AML-193 (cell line): ENCODE results near the gene UGT1A6.
"Not testable (repeated sequence)": the region's sequence is repeated elsewhere in the genome, so short reads cannot be mapped to it uniquely, and the experiment has no call there.

Experiments
- DNase-seq, 2 experiments: peaks; one replicate each; lab custom pipeline; 2025; lab: John Stamatoyannopoulos, UW

Gene UGT1A6

GRCh38 chr2:233728723-233729301, 36.1 kb downstream of the UGT1A6 start, which contains the start of gene UGT1A3:
UGT1A3 (plus strand) TSS chr2:233729042; CDS start chr2:233729127, 85 bp downstream.
- no peak for DNase-seq

GRCh38 chr2:233736868-233737653, 44.4 kb downstream of the UGT1A6 start:
- not testable (repeated sequence) for DNase-seq

GRCh38 chr2:233740870-233741269, 48.2 kb downstream of the UGT1A6 start:
- DNase-seq, result no peak

GRCh38 chr2:233743464-233744259, 51.0 kb downstream of the UGT1A6 start:
- no peak for DNase-seq

- no peak for DNase-seq
These were observed 52.5 kb downstream of the UGT1A6 start for GRCh38 chr2:233745073-233745755.

- DNase-seq, result not testable (repeated sequence)
These were observed 53.1 kb downstream of the UGT1A6 start for GRCh38 chr2:233745838-233746237.

GRCh38 chr2:233746475-233747282, 54.0 kb downstream of the UGT1A6 start:
- DNase-seq, result no peak

- no peak for DNase-seq
These were observed 54.5 kb downstream of the UGT1A6 start for GRCh38 chr2:233747283-233747544.

GRCh38 chr2:233750689-233751088, 58.0 kb downstream of the UGT1A6 start:
- DNase-seq, result not testable (repeated sequence)

GRCh38 chr2:233751212-233752009, 58.7 kb downstream of the UGT1A6 start:
- DNase-seq, result not testable (repeated sequence)

- DNase-seq, result no peak
These were observed 62.4 kb downstream of the UGT1A6 start for GRCh38 chr2:233754872-233755611.

- no peak for DNase-seq
These were observed 63.9 kb downstream of the UGT1A6 start for GRCh38 chr2:233756429-233757081.

- DNase-seq, result no peak
These were observed 65.5 kb downstream of the UGT1A6 start for GRCh38 chr2:233758141-233758540.

GRCh38 chr2:233758849-233759248, 66.2 kb downstream of the UGT1A6 start:
- no peak for DNase-seq

GRCh38 chr2:233760043-233760442, 67.4 kb downstream of the UGT1A6 start, which contains the start of gene UGT1A1:
UGT1A1 (plus strand) TSS chr2:233760270; CDS start chr2:233760288, 18 bp downstream.
- DNase-seq, result no peak

GRCh38 chr2:233761040-233761769, 68.5 kb downstream of the UGT1A6 start:
- DNase-seq, result no peak

GRCh38 chr2:233764264-233764663, 71.6 kb downstream of the UGT1A6 start:
- no peak for DNase-seq

- no peak for DNase-seq
These were observed 72.1 kb downstream of the UGT1A6 start for GRCh38 chr2:233764761-233765160.

- DNase-seq, result no peak
These were observed 73.7 kb downstream of the UGT1A6 start for GRCh38 chr2:233766416-233766815.
